PC-9 (cell line): ENCODE data around the gene CACNA1I. TPM values are rescaled to one million over a fixed set of nuclear protein-coding genes. Genes with fewer than 3 reads are reported as not detected.

ENCODE experiments used
- BruUV-seq: library from RNA; stranded (reverse); fragments of 400-500 nt; replicated peaks from 2 replicates; lab custom pipeline; 2021; lab: Mats Ljungman, UMichigan
- CTCF ChIA-PET: fragments of 300-600 bp; sonication (Branson Sonifier 250); formaldehyde crosslinking; loops from one replicate; lab custom pipeline; 2022; ENCODE audit warnings: antibody characterized with exemption; lab: Charles Lee
- POLR2A ChIA-PET: fragments of 300-600 bp; sonication (Branson Sonifier 250); formaldehyde crosslinking; loops from one replicate; lab custom pipeline; 2022; ENCODE audit warnings: antibody characterized with exemption; ENCODE audit not compliant: unreplicated experiment; lab: Charles Lee
- DNase-seq, 2 experiments: peaks; one replicate each; pipeline versions ENCODE4 v3.0.0 to v3.0.0-alpha.2; 2015 to 2022; ENCODE audit warnings: mixed read lengths in 1 of 2
- H2AFZ ChIP-seq: fragments of 200-600 bp; sonication (generic); 2 replicates; pipeline ENCODE4 v1.8.1; 2017; ENCODE audit warnings: antibody characterized with exemption
- H3F3A ChIP-seq: fragments of 200-600 bp; sonication (generic); 2 replicates; pipeline ENCODE4 v1.8.1; 2017; ENCODE audit warnings: antibody characterized with exemption, mild to moderate bottlenecking, low read depth; ENCODE audit not compliant: insufficient read depth
- H3K27ac ChIP-seq: fragments of 200-600 bp; sonication (generic); 2 replicates; pipeline ENCODE4 v1.6.1; 2016; ENCODE audit warnings: mixed run types
- H3K27me3 ChIP-seq: fragments of 200-600 bp; sonication (generic); 2 replicates; pipeline ENCODE4 v1.6.1; 2016; ENCODE audit warnings: low read depth, mixed run types; ENCODE audit not compliant: insufficient read depth
- H3K36me3 ChIP-seq: fragments of 200-600 bp; sonication (generic); 2 replicates; pipeline ENCODE4 v1.6.1; 2016; ENCODE audit warnings: low read depth, mixed run types
- H3K4me1 ChIP-seq: fragments of 200-600 bp; sonication (generic); replicated peaks from 2 replicates; pipeline ENCODE4 v1.6.1; 2016; ENCODE audit warnings: mixed run types; ENCODE audit not compliant: insufficient read depth
- H3K4me2 ChIP-seq: fragments of 200-600 bp; sonication (generic); 2 replicates; pipeline ENCODE4 v1.6.1; 2017; ENCODE audit warnings: mixed run types
- H3K4me3 ChIP-seq: fragments of 200-600 bp; sonication (generic); 2 replicates; pipeline ENCODE4 v1.6.1; 2016; ENCODE audit warnings: mixed run types
- H3K79me2 ChIP-seq: fragments of 200-600 bp; sonication (generic); 2 replicates; pipeline ENCODE4 v1.6.1; 2017; ENCODE audit warnings: low read depth, mixed run types
- H3K9me2 ChIP-seq: fragments of 200-600 bp; sonication (generic); 2 replicates; pipeline ENCODE4 v1.8.1; 2017; ENCODE audit warnings: mild to moderate bottlenecking; ENCODE audit not compliant: insufficient read depth
- H3K9me3 ChIP-seq: fragments of 200-600 bp; sonication (generic); 2 replicates; pipeline ENCODE4 v1.8.1; 2016; ENCODE audit warnings: low read depth; ENCODE audit not compliant: insufficient read depth
- H4K20me1 ChIP-seq: fragments of 200-600 bp; sonication (generic); 2 replicates; pipeline ENCODE4 v1.8.1; 2017; ENCODE audit not compliant: insufficient read depth
- EZH2 ChIP-seq: fragments of 200-600 bp; sonication (generic); IDR thresholded peaks from 2 replicates; pipeline ENCODE4 v1.8.0; 2017; ENCODE audit warnings: antibody characterized with exemption, low read depth
- intact Hi-C: fragments of 100-400 bp; cut with micrococcal nuclease; formaldehyde crosslinking; loops from one replicate; pipeline ENCODE4 v1.10.0; 2022; ENCODE audit not compliant: unreplicated experiment
- total RNA-seq: library from RNA; stranded (reverse); gene quantifications from 2 replicates; pipeline ENCODE4 v1.2.3, GENCODE V29; 2021
- TF ChIP-seq, protein P1 (sequence below): fragments of 200-600 bp; sonication (generic); conservative IDR thresholded peaks from 2 replicates; pipeline ENCODE4 v1.6.1; 2017; ENCODE audit warnings: mixed run types, antibody characterized with exemption, mild to moderate bottlenecking, moderate library complexity

The CACNA1I gene
- total RNA-seq, 1 experiment from 2014 or later, result 2.8 TPM

DNA sequence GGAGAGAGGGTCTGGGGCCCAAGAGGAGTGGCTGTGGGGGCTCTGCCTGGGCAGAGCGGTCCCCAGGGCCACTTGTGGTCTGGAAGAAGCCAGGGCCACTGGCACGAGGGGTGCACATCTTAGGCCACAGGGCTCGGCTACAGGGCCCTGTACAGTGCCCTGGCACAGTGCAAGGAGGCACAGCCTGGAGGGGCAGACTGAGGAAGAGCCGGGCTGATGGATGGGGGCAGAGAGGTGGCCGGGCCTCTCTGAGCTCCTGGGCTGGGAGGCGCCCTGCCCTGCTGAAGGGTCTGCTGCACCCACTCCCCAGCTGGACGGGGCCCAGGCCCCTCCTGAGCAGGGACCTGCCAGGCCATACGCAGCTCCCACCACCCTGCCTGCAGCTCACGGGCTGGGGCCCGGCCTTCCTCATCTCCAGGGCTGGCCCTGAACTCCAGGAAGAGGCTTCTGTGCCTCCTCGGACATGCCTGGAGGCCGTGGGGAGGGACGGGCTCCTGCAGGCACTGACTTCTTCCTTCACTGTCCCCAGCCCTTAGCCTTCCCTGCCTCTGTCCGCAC is 123.5 kb downstream of the CACNA1I start:
- ChIA-PET POLR2A (interaction anchor here (0.6 kb wide), 1 partner anchor 449 kb away, joined by 3 read pairs; the partner anchor contains the start of gene PDGFB), CTCF (no interaction called here)
- Histone ChIP-seq H2AFZ (no peak overlapping the region), H3K79me2 (no peaks in the 10 kb centered on the region), H3K27me3 (peaks cover 74% of the 10 kb centered on the region), H3K4me2 (no peak overlapping the region), H3K9me2 (no peaks in the 10 kb centered on the region), H3K36me3 (no peaks in the 10 kb centered on the region), H3K4me3 (no peak overlapping the region), H3K9me3 (no peaks in the 10 kb centered on the region), H4K20me1 (no peaks in the 10 kb centered on the region), H3K27ac (no peak overlapping the region), H3K4me1 (0 out of 2 replicates have a peak, but pooled peaks cover 4% of the 10 kb centered on the region), H3F3A (no peaks in the 10 kb centered on the region)
- no TSS peak for BruUV-seq
- intact Hi-C loops, result loop anchor here (10.0 kb wide), 1 partner anchor 331 kb away; no protein-coding TSS in a partner anchor
- TF ChIP-seq EZH2, result no peak
- TF ChIP-seq, protein P1, sequence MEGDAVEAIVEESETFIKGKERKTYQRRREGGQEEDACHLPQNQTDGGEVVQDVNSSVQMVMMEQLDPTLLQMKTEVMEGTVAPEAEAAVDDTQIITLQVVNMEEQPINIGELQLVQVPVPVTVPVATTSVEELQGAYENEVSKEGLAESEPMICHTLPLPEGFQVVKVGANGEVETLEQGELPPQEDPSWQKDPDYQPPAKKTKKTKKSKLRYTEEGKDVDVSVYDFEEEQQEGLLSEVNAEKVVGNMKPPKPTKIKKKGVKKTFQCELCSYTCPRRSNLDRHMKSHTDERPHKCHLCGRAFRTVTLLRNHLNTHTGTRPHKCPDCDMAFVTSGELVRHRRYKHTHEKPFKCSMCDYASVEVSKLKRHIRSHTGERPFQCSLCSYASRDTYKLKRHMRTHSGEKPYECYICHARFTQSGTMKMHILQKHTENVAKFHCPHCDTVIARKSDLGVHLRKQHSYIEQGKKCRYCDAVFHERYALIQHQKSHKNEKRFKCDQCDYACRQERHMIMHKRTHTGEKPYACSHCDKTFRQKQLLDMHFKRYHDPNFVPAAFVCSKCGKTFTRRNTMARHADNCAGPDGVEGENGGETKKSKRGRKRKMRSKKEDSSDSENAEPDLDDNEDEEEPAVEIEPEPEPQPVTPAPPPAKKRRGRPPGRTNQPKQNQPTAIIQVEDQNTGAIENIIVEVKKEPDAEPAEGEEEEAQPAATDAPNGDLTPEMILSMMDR, result no peak
- no peak for DNase-seq

DNA sequence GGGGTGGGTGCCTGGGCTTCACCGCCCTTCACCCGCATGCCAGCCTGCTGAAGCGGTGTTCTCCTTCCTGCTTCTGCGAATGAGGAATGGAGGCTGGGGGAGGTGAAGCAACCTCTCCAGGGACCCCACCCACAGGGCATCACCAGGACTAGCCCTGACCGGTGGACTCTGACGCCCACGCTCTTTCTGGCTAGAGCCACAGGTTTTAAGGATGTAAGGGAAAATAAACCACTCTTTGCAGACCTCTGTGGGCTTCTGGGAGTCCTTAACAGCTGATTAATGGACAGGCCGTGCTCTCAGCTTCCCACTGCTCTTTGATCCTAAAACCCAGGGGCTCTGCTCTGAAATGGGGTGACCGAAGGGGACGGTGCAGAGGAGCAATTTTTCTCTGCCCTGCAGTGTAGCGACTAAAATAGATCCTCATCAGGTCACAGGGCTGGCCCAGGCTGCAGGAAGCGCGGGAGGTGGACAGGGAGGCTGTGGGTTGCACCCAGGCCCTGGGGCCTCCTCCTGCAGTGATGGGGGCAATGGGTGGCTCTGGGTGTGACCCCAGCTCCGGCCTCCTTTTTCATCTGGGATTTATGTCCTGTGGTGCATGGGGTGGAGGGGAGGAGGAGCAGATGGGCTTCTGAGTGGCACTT is 127.4 kb downstream of the CACNA1I start:
- H4K20me1 ChIP-seq, result no peaks in the 10 kb centered on the region
- intact Hi-C loops, result loop anchor here (10.0 kb wide), 1 partner anchor 327 kb away; no protein-coding TSS in a partner anchor
- no peak for TF ChIP-seq EZH2
- TF ChIP-seq, protein P1, result no peak
- BruUV-seq, result no TSS peak
- no peaks in the 10 kb centered on the region for H3F3A ChIP-seq
- CTCF ChIA-PET, result no interaction called here
- no peaks in the 10 kb centered on the region for H3K36me3 ChIP-seq
- H3K4me2 ChIP-seq, result no peak overlapping the region
- no peaks in the 10 kb centered on the region for H3K79me2 ChIP-seq
- peaks cover 82% of the 10 kb centered on the region for H3K27me3 ChIP-seq
- no peaks in the 10 kb centered on the region for H3K9me3 ChIP-seq
- H2AFZ ChIP-seq, result no peak overlapping the region
- H3K9me2 ChIP-seq, result no peaks in the 10 kb centered on the region
- H3K4me3 ChIP-seq, result no peak overlapping the region
- no peaks in the 10 kb centered on the region for H3K4me1 ChIP-seq
- POLR2A ChIA-PET, result no interaction called here
- no peak for DNase-seq
- H3K27ac ChIP-seq, result no peak overlapping the region

DNA sequence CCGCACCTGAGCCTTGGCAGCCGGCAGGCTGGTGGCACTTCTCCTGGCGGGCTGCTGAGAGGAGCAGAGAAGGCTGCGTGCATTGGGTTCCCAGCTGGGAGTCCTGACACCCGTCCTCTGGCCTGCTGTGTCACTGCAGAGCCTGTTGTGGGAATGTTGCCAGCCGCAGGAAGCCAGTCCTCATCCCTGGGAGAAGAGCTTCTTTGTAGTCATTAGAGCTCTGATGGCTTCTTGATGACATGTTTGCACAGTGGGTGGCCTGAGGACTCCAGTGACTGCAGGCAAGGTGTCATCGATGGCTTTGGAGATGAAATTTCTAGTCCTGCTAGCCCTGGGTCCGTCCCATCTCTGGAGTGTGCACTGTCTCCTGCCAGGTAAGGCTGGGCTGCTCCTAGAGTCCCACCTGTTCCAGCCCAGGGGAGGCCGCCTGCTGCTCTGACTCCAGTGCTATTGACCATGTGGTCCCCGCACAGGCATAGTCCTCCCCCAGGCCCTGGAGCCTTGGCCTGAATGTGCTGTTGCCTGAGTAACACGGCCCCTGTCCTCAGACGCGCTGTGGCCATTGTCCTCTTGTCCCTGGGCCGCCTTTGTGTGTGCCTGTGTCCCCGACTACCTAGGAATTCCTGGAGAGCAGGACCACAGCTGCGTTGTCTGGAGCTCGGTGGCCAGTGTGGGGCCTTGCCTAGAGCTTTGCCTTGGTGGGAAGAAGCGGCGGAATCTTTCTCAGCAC is 129.2 kb downstream of the CACNA1I start:
- no peaks in the 10 kb centered on the region for H3K4me1 ChIP-seq
- intact Hi-C loops, result loop anchor here (10.0 kb wide), 1 partner anchor 325 kb away; no protein-coding TSS in a partner anchor
- no peak overlapping the region for H3K4me2 ChIP-seq
- H2AFZ ChIP-seq, result no peak overlapping the region
- no peaks in the 10 kb centered on the region for H4K20me1 ChIP-seq
- CTCF ChIA-PET, result no interaction called here
- no peak for TF ChIP-seq EZH2
- TF ChIP-seq, protein P1, result no peak
- peaks cover 68% of the 10 kb centered on the region for H3K27me3 ChIP-seq
- no peaks in the 10 kb centered on the region for H3K79me2 ChIP-seq
- POLR2A ChIA-PET, result interaction anchor here (0.6 kb wide), 1 partner anchor 172 kb away, joined by 5 read pairs; no protein-coding TSS in a partner anchor
- no peak overlapping the region for H3K27ac ChIP-seq
- H3K9me2 ChIP-seq, result no peaks in the 10 kb centered on the region
- H3K36me3 ChIP-seq, result no peaks in the 10 kb centered on the region
- no peaks in the 10 kb centered on the region for H3F3A ChIP-seq
- no peak overlapping the region for H3K4me3 ChIP-seq
- no TSS peak for BruUV-seq
- DNase-seq, result no peak
- H3K9me3 ChIP-seq, result no peaks in the 10 kb centered on the region
